ENCODE results near the gene ZG16. TPM values are rescaled to one million over a fixed set of nuclear protein-coding genes. Genes with fewer than 3 reads are reported as not detected.

Gene ZG16
- total RNA-seq, 1 experiment from 2014 or later = not detected

DNA sequence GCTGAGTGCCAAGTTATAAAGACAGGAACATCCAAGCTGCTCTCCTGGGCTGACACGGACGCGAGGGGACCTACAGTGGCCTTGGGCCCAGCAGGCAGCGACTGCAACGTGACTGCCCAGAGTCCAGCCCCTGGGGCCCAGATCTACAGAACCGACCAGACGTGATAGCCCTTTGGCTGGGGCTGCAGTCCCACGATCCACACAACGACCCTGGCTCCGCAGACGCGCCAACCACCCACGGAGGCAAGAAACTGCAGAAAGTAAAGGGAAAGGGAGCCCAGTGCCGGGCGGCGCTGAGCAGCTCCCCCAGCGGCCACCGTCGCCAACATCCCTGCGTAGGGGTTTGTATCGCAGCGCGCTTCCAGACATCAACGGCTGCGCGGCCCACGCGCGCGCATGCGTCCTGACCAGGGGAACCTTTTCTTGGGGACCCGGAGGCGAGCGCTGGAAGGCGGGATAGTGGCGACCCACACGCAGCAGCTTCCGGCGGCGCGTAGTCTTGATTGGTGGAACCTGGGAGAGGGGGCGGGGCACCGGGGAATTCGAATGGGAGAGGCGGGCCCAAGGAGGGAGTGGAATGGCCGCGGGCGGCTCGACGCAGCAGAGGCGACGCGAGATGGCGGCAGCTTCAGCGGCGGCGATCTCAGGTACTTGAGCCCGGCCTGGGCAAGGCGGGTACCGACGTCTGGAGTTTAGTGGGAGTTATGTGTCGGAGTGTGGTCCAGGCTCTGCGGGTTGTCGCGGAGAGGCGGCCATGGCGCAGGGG lies 12.3 kb downstream of the ZG16 start, which contains the start of gene KIF22 (continued):
- TF ChIP-seq MLX (CRISPR knock-in tag; IDR thresholded peaks at IDR 0.05) = no peak
- no peak for TF ChIP-seq OVOL2 (CRISPR knock-in tag; IDR thresholded peaks at IDR 0.05; ENCODE audit: borderline replicate concordance)
- no peak for TF ChIP-seq ZNF423 (CRISPR knock-in tag; IDR thresholded peaks at IDR 0.05)
- TF ChIP-seq ZSCAN18 (CRISPR knock-in tag; IDR thresholded peaks at IDR 0.05) = no peak
- TF ChIP-seq, protein P1, sequence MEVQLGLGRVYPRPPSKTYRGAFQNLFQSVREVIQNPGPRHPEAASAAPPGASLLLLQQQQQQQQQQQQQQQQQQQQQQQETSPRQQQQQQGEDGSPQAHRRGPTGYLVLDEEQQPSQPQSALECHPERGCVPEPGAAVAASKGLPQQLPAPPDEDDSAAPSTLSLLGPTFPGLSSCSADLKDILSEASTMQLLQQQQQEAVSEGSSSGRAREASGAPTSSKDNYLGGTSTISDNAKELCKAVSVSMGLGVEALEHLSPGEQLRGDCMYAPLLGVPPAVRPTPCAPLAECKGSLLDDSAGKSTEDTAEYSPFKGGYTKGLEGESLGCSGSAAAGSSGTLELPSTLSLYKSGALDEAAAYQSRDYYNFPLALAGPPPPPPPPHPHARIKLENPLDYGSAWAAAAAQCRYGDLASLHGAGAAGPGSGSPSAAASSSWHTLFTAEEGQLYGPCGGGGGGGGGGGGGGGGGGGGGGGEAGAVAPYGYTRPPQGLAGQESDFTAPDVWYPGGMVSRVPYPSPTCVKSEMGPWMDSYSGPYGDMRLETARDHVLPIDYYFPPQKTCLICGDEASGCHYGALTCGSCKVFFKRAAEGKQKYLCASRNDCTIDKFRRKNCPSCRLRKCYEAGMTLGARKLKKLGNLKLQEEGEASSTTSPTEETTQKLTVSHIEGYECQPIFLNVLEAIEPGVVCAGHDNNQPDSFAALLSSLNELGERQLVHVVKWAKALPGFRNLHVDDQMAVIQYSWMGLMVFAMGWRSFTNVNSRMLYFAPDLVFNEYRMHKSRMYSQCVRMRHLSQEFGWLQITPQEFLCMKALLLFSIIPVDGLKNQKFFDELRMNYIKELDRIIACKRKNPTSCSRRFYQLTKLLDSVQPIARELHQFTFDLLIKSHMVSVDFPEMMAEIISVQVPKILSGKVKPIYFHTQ (CRISPR knock-in tag; IDR thresholded peaks at IDR 0.05) = no peak
- TF ChIP-seq TP53 (CRISPR knock-in tag; IDR thresholded peaks at IDR 0.05) = no peak
- no peak for TF ChIP-seq GRHL2 (CRISPR knock-in tag; IDR thresholded peaks at IDR 0.05; ENCODE audit: insufficient replicate concordance, severe bottlenecking)
- TF ChIP-seq PREB (CRISPR knock-in tag; IDR thresholded peaks at IDR 0.05; ENCODE audit: borderline replicate concordance) = peak; percentile 67; the same call in 1 of the 2 replicates
- TF ChIP-seq, protein P2, sequence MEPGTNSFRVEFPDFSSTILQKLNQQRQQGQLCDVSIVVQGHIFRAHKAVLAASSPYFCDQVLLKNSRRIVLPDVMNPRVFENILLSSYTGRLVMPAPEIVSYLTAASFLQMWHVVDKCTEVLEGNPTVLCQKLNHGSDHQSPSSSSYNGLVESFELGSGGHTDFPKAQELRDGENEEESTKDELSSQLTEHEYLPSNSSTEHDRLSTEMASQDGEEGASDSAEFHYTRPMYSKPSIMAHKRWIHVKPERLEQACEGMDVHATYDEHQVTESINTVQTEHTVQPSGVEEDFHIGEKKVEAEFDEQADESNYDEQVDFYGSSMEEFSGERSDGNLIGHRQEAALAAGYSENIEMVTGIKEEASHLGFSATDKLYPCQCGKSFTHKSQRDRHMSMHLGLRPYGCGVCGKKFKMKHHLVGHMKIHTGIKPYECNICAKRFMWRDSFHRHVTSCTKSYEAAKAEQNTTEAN (CRISPR knock-in tag; IDR thresholded peaks at IDR 0.05) = 0 out of 2 replicates have a peak, but pooled peaks have one; percentile 19
- no peak for TF ChIP-seq SMAD4 (CRISPR knock-in tag; IDR thresholded peaks at IDR 0.05)
- no peak for TF ChIP-seq TEAD4 (CRISPR knock-in tag; IDR thresholded peaks at IDR 0.05)
- TF ChIP-seq ATF1 (CRISPR knock-in tag; IDR thresholded peaks at IDR 0.05) = no peak
- no peak for TF ChIP-seq ESRRA (CRISPR knock-in tag; IDR thresholded peaks at IDR 0.05; ENCODE audit: borderline replicate concordance)
- TF ChIP-seq, protein P3, sequence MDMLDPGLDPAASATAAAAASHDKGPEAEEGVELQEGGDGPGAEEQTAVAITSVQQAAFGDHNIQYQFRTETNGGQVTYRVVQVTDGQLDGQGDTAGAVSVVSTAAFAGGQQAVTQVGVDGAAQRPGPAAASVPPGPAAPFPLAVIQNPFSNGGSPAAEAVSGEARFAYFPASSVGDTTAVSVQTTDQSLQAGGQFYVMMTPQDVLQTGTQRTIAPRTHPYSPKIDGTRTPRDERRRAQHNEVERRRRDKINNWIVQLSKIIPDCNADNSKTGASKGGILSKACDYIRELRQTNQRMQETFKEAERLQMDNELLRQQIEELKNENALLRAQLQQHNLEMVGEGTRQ (CRISPR knock-in tag; IDR thresholded peaks at IDR 0.05) = no peak
- TF ChIP-seq IRF1 (CRISPR knock-in tag; IDR thresholded peaks at IDR 0.05) = 0 out of 2 replicates have a peak, but pooled peaks have one; percentile 50
- peak; percentile 22; the same call in 1 of the 2 replicates for TF ChIP-seq ZNF219 (CRISPR knock-in tag; IDR thresholded peaks at IDR 0.05; ENCODE audit: borderline replicate concordance)
- peak; percentile 90 for TF ChIP-seq GABPB1 (CRISPR knock-in tag; IDR thresholded peaks at IDR 0.05)
- peak; percentile 37; the same call in 1 of the 2 replicates for TF ChIP-seq NR2C2 (CRISPR knock-in tag; IDR thresholded peaks at IDR 0.05)
- no peak for TF ChIP-seq ZBTB21 (CRISPR knock-in tag; IDR thresholded peaks at IDR 0.05; ENCODE audit: borderline replicate concordance)
- TF ChIP-seq ZNF671 (CRISPR knock-in tag; IDR thresholded peaks at IDR 0.05) = no peak
- no peak for TF ChIP-seq CTCF (IDR thresholded peaks at IDR 0.05)
- peak; percentile 81; the same call in 1 of the 2 replicates for TF ChIP-seq CBFB (CRISPR knock-in tag; IDR thresholded peaks at IDR 0.05; ENCODE audit: low read depth)
- no peak for TF ChIP-seq FOXP1 (CRISPR knock-in tag; IDR thresholded peaks at IDR 0.05; ENCODE audit: borderline replicate concordance)
- TF ChIP-seq USF1 (CRISPR knock-in tag; IDR thresholded peaks at IDR 0.05) = peak; percentile 43

All from WTC11 (cell line).